Diencephalon (tissue), 1 donor: ENCODE data around the gene PEDS1. TPM values are rescaled to one million over a fixed set of nuclear protein-coding genes. Genes with fewer than 3 reads are reported as not detected.

ENCODE experiments used
- total RNA-seq: library from RNA; depleted of rRNA; stranded (reverse); fragments of >200 nt; gene quantifications from one replicate; pipeline ENCODE4 v1.2.3, GENCODE V29; 2014

PEDS1 gene
- total RNA-seq, result 14.1 TPM

DNA sequence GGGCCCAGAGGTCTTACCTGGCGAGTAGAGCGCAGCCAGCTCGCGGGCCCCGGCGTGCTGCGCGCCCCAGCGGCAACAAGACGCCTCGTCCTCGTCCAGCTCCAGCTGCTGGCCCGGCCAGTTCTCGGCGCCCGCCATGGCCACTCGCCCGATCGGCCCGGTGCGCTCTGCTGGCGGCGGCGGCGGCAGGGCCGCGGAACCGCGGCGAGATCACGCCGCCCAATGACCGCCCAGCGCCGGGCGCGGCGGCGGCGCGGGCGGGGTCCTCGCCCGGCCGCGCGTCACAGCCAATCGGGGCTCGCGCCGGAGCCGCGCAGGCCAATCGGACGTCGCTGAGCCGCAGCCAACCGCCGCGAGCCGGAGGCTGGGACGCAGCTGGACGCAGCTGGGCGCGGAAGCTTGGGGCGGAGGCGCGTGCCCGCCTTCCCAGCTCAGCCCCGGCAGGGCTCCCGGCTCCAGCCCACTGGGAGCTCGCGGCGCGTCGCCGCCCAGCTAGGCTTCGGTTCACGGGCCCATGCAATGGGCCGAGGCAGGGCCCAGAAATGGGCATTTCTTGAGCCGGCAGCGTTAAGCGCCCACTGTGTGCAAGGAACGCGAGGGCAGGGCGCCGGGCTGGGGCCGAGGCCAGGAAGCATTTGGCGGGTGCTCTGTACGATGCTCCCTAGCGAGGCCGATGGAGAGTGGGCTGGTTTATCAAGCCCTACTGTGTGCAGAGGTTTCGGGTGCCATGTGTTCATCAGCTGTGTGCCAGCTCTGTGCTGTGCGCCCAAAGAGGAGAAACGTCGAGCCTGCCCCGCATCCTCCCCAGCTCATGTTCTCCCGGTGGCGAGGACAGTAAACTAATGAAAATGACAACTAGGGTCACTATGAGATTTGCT lies at the start of gene PEDS1:
PEDS1 (minus strand) TSS at position 224 of the 878 bp plus-strand sequence; CDS start at position 138, 86 bp downstream.

DNA sequence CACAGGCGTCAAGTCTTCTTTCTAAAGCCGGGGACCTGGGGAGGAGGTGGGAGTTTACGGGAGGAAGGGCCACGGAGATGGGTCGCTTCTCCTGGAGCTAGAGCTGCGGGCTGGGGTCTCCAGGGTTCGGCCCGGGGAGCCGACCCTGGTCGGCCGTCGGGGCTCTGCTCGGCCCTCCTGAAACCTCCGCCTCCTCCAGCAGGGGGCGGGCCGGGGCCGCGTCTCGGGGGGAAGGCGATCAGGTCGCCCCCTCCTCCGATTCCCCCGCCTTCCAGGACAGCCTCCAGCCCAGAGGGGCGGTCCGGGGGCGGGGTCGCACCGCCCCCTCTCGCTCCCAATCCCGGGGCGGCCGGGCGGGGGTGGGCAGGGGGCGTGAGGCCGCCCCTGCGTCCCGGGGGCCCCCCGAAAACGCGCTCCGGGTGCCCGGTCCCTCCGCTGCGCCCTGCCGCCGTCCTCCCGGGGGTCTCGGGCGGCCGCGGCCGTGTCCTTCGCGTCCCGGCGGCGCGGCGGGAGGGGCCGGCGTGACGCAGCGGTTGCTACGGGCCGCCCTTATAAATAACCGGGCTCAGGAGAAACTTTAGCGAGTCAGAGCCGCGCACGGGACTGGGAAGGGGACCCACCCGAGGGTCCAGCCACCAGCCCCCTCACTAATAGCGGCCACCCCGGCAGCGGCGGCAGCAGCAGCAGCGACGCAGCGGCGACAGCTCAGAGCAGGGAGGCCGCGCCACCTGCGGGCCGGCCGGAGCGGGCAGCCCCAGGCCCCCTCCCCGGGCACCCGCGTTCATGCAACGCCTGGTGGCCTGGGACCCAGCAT lies 36.9 kb upstream of the PEDS1 start, which contains the start of gene CEBPB:
CEBPB (plus strand) TSS at position 580 of the 814 bp plus-strand sequence; CDS start at position 784, 204 bp downstream.

DNA sequence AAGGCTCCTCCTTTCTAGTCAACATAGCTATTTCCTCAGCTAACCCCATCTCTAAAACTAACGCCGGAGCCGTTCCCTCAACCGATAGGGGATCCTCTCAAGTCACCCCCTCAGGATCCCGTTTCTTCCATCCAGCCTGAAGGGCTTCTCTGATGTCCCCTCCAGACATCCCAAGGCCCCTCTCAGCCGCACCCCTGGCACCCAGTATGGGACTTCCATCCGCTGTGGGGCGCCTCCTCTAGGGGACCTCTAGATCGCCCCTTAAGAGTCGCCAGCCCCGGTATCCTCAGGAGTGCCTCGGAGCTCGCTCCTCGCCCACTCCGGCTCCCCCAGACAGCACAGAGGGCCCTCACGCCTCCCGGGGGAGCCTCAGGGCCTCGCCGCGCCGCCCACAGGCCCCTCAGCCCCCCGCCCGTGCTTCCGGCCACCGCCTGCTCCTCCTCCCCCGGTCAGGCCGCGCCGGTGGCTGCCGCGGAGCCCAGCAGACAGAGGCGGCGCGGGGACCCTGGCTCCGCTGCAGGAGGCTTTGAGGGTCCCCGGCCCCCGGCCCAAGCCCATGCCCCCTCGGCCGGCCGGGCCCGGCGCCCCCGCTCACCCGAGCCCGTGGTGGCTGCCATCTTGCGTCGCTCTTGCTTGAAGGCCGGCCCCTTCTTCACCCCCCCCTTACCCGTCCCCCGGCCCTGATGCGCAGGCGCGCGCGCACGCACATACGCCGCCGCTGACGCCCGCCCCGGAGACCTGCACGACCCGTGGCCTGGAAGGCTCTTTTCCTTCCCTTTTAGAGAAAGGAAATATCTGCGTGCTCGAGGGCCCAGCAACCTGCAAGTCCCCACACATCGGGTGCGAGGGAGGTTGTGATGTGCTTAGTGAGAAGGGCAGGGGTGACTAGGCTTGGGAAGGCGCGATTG lies 40.8 kb downstream of the PEDS1 start, which contains the start of gene UBE2V1:
UBE2V1 (minus strand) TSS at position 639 of the 908 bp plus-strand sequence; CDS start at position 617, 22 bp downstream.

Other genes with a start within 250 kb of the PEDS1 start
- 3.2 TPM for gene SPATA2, start 238.2 kb downstream of the PEDS1 start, total RNA-seq
- gene RNF114, start 217.3 kb downstream of the PEDS1 start, total RNA-seq, result 36.7 TPM
- 0.23 TPM for gene SNAI1, start 170.7 kb downstream of the PEDS1 start, total RNA-seq
- 48.4 TPM for gene UBE2V1, start 40.6 kb downstream of the PEDS1 start, total RNA-seq
- gene CEBPB, start 37.1 kb upstream of the PEDS1 start, total RNA-seq, result 2.8 TPM